HepG2 (cell line): ENCODE data around the gene TNNT3. TPM values are rescaled to one million over a fixed set of nuclear protein-coding genes. Genes with fewer than 3 reads are reported as not detected.

Source experiments
- ATF5 ChIP-seq: sonication (generic); formaldehyde crosslinking; IDR thresholded peaks from 2 replicates; pipeline ENCODE4 v1.4.0; 2020; ENCODE audit warnings: mild to moderate bottlenecking, low read depth, missing genetic modification reagents
- KLF16 ChIP-seq, 2 experiments: sonication (generic) in 1 of 2; formaldehyde crosslinking in 1 of 2; IDR thresholded peaks; 2 replicates each; pipeline versions ENCODE4 v1.6.1 to v1.8.0; 2016 to 2023; ENCODE audit warnings: missing genetic modification reagents in 2 of 2, missing compliant biosample characterization in 1 of 2
- MLLT10 ChIP-seq: sonication (generic); formaldehyde crosslinking; IDR thresholded peaks from 2 replicates; pipeline ENCODE4 v1.4.0; 2020; ENCODE audit warnings: missing genetic modification reagents
- SPEN ChIP-seq: sonication (generic); formaldehyde crosslinking; IDR thresholded peaks from 2 replicates; pipeline ENCODE4 v1.5.1; 2020; ENCODE audit warnings: low read depth, mild to moderate bottlenecking, missing genetic modification reagents
- SUZ12 ChIP-seq: fragments of 150-350 bp; IDR thresholded peaks from 2 replicates; pipeline ENCODE4 v1.6.1; 2014; ENCODE audit warnings: low read depth, low read length
- TFAP4 ChIP-seq: sonication (generic); IDR thresholded peaks from 2 replicates; pipeline ENCODE4 v1.6.1; 2016; ENCODE audit warnings: low read depth, borderline replicate concordance
- TGIF2 ChIP-seq: IDR thresholded peaks from 2 replicates; pipeline ENCODE4 v1.6.1; 2016; ENCODE audit warnings: control low read depth, missing compliant biosample characterization
- ZFX ChIP-seq: sonication (generic); formaldehyde crosslinking; IDR thresholded peaks from 2 replicates; pipeline ENCODE4 v1.4.0; 2020; ENCODE audit warnings: mild to moderate bottlenecking, low read depth, missing genetic modification reagents, moderate library complexity
- ZNF207 ChIP-seq: fragments of 450-650 bp; IDR thresholded peaks from 2 replicates; pipeline ENCODE4 v1.6.1; 2016; ENCODE audit warnings: antibody characterized with exemption, borderline replicate concordance
- ZNF343 ChIP-seq: sonication (generic); formaldehyde crosslinking; IDR thresholded peaks from 2 replicates; pipeline ENCODE4 v1.4.0; 2020; ENCODE audit warnings: mild to moderate bottlenecking, missing genetic modification reagents
- ZNF350 ChIP-seq: sonication (generic); formaldehyde crosslinking; IDR thresholded peaks from 2 replicates; pipeline ENCODE4 v1.4.0; 2020; ENCODE audit warnings: mild to moderate bottlenecking, low read depth, missing genetic modification reagents, borderline replicate concordance
- ZNF687 ChIP-seq: sonication (generic); formaldehyde crosslinking; IDR thresholded peaks from 2 replicates; pipeline ENCODE4 v1.5.1; 2020; ENCODE audit warnings: mild to moderate bottlenecking, missing genetic modification reagents, moderate library complexity
- ZNF770 ChIP-seq: sonication (generic); formaldehyde crosslinking; IDR thresholded peaks from 2 replicates; pipeline ENCODE4 v1.5.0; 2020; ENCODE audit warnings: mild to moderate bottlenecking, missing genetic modification reagents
- ZNF841 ChIP-seq: sonication (generic); formaldehyde crosslinking; IDR thresholded peaks from 2 replicates; pipeline ENCODE4 v1.8.1; 2023; ENCODE audit warnings: missing genetic modification reagents, borderline replicate concordance
- polyA plus RNA-seq, 8 experiments: library from polyadenylated mRNA; depleted of rRNA in 3 of 8; stranded (reverse) in 7 of 8; unstranded in 1 of 8; fragments of >200 nt; fragmentation: Illumina TruSeq in 4 of 8; extraction: Trizol in 4 of 8; gene quantifications; 2 replicates each; pipeline versions ENCODE4 v1.2.1 to v1.2.3, GENCODE V29; 2011 to 2016; ENCODE audit warnings: low read depth in 4 of 8, missing spikeins in 1 of 8, mixed read lengths in 1 of 8; ENCODE audit not compliant: insufficient read depth in 1 of 8
- total RNA-seq, 5 experiments: library from RNA; depleted of rRNA; stranded (reverse); fragments of >200 nt; fragmentation: Illumina TruSeq; extraction: Trizol; gene quantifications; 2 replicates each; pipeline ENCODE4 v1.2.3, GENCODE V29; 2016; ENCODE audit warnings: low read depth in 1 of 5
- TF ChIP-seq, protein P1 (sequence below): sonication (generic); formaldehyde crosslinking; IDR thresholded peaks from 2 replicates; pipeline ENCODE4 v1.5.0; 2020; ENCODE audit warnings: mild to moderate bottlenecking, missing genetic modification reagents, borderline replicate concordance
- TF ChIP-seq, protein P2 (sequence below): sonication (generic); formaldehyde crosslinking; IDR thresholded peaks from 2 replicates; pipeline ENCODE4 v1.8.0; 2022; ENCODE audit warnings: mild to moderate bottlenecking, missing genetic modification reagents, borderline replicate concordance

Gene TNNT3
- total and polyA plus RNA-seq, 2 of the 13 experiments (the other 11 are each of a cell fraction or from before 2014, with no cell fraction given) = not detected

DNA sequence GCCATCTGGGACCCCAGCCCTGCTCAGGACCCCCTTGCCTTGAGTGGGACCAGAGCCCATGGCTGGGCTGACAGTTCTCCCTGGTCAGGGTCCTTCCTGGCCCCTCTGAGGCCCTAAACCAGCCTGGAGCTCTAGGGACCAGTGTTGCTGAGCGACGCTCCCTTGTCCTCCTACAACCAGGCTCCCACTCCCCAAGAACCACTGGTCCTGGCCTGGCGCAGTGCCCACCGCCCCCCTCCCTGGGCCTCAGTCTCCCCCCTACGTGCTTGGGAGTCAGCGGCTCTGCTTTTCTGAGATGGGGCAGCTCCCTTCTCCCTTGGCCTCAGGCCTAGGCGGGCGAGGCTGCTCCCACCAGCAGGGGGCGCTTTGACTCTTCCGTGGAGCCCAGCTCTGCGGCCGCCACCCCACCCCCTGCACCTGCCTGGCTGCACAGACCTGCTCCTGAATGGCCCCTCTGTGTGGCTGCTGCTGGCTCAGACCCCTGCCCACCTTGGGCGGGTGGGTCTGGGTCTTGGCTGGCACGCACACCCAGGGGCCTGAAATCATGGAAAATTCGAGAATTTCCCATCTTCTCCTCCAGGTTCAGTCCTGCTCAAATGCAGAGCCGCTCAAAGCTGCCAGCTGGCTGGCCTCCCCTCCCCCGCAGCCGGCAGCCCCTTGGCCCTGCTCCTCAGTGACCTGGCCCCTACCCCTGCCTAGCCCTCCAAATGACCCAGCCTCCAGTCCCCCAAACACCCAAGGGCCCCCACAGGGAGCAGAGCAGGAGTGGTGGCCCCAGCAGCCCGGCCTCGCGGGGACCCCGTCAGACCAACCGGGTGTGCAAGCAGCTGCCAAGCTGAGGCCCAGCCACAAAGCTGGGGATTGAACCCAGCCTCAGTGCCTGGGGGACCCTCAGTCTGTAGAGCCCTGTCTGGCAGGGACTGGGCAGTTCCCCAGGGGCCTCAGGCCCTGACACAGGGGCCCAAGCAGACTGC lies 37.0 kb upstream of the TNNT3 start (continued):
- TF ChIP-seq ZFX (CRISPR knock-in tag) (peak; percentile 80), SUZ12 (0 out of 2 replicates have a peak, but pooled peaks have one; percentile 13), ZNF770 (CRISPR knock-in tag) (no peak), ZNF350 (CRISPR knock-in tag) (peak; percentile 74; the same call in 1 of the 2 replicates), ZNF687 (CRISPR knock-in tag) (peak; percentile 72), ZNF841 (CRISPR knock-in tag) (no peak), ATF5 (CRISPR knock-in tag) (no peak), SPEN (CRISPR knock-in tag) (0 out of 2 replicates have a peak, but pooled peaks have one; percentile 0), ZNF343 (CRISPR knock-in tag) (no peak), MLLT10 (CRISPR knock-in tag) (no peak), ZNF207 (no peak), TGIF2 (CRISPR knock-in tag) (no peak), KLF16 (CRISPR knock-in tag; IDR thresholded peaks at IDR 0.05) (no peak), TFAP4 (no peak)
- TF ChIP-seq, protein P1, sequence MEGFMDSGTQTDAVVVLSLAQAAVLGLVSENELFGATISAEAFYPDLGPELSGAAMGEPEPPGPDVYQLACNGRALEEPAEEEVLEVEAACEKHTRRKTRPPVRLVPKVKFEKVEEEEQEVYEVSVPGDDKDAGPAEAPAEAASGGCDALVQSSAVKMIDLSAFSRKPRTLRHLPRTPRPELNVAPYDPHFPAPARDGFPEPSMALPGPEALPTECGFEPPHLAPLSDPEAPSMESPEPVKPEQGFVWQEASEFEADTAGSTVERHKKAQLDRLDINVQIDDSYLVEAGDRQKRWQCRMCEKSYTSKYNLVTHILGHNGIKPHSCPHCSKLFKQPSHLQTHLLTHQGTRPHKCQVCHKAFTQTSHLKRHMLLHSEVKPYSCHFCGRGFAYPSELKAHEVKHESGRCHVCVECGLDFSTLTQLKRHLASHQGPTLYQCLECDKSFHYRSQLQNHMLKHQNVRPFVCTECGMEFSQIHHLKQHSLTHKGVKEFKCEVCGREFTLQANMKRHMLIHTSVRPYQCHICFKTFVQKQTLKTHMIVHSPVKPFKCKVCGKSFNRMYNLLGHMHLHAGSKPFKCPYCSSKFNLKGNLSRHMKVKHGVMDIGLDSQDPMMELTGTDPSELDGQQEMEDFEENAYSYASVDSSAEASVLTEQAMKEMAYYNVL = no peak
- TF ChIP-seq, protein P2, sequence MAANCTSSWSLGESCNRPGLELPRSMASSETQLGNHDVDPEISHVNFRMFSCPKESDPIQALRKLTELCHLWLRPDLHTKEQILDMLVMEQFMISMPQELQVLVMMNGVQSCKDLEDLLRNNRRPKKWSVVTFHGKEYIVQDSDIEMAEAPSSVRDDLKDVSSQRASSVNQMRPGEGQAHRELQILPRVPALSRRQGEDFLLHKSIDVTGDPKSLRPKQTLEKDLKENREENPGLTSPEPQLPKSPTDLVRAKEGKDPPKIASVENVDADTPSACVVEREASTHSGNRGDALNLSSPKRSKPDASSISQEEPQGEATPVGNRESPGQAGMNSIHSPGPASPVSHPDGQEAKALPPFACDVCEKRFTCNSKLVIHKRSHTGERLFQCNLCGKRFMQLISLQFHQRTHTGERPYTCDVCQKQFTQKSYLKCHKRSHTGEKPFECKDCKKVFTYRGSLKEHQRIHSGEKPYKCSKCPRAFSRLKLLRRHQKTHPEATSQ = no peak
